Endodermal cell (in vitro differentiated cells): ENCODE results near the gene KCNJ12. TPM values are rescaled to one million over a fixed set of nuclear protein-coding genes. Genes with fewer than 3 reads are reported as not detected.
"Not testable (repeated sequence)": the region's sequence is repeated elsewhere in the genome, so short reads cannot be mapped to it uniquely, and the experiment has no call there.

Experiments
- DNase-seq: peaks from one replicate; pipeline ENCODE4 v3.0.0-alpha.2; 2017
- H3K27ac ChIP-seq: 2 replicates; pipeline ENCODE4 v1.5.1; 2013; ENCODE audit warnings: mild to moderate bottlenecking, low read depth, low read length, moderate library complexity
- H3K27me3 ChIP-seq: 2 replicates; pipeline ENCODE4 v1.6.1; 2013; ENCODE audit warnings: mild to moderate bottlenecking, low read length, moderate library complexity; ENCODE audit not compliant: insufficient read depth, control insufficient read depth, poor library complexity, severe bottlenecking
- H3K36me3 ChIP-seq: 2 replicates; pipeline ENCODE4 v1.7.0; 2013; ENCODE audit warnings: mild to moderate bottlenecking, low read length, moderate library complexity; ENCODE audit not compliant: control insufficient read depth, insufficient read depth
- H3K4me1 ChIP-seq: one replicate; pipeline ENCODE4 v1.7.0; 2013; ENCODE audit warnings: low read length; ENCODE audit not compliant: control insufficient read depth, insufficient read depth
- H3K4me3 ChIP-seq: 2 replicates; pipeline ENCODE4 v1.5.1; 2013; ENCODE audit warnings: mild to moderate bottlenecking, low read length, moderate library complexity
- H3K9ac ChIP-seq: 2 replicates; pipeline ENCODE4 v1.6.1; 2013; ENCODE audit warnings: mild to moderate bottlenecking, low read length, moderate library complexity; ENCODE audit not compliant: poor library complexity, severe bottlenecking; ENCODE audit errors: extremely low read depth
- H3K9me3 ChIP-seq: 2 replicates; pipeline ENCODE4 v1.6.1; 2013; ENCODE audit warnings: mild to moderate bottlenecking, low read length, moderate library complexity; ENCODE audit not compliant: control insufficient read depth
- H3K27ac Mint-ChIP-seq: 2 replicates; pipeline ENCODE4 v1.8.0; 2020; ENCODE audit warnings: mixed read lengths
- H3K27me3 Mint-ChIP-seq: 2 replicates; pipeline ENCODE4 v1.8.0; 2021; ENCODE audit warnings: mild to moderate bottlenecking, mixed read lengths; ENCODE audit not compliant: insufficient read depth
- H3K36me3 Mint-ChIP-seq: 2 replicates; pipeline ENCODE4 v1.8.0; 2020; ENCODE audit warnings: low read depth, mixed read lengths
- H3K4me1 Mint-ChIP-seq: 2 replicates; pipeline ENCODE4 v1.8.0; 2020; ENCODE audit warnings: mixed read lengths
- H3K4me3 Mint-ChIP-seq: 2 replicates; pipeline ENCODE4 v1.8.0; 2020; ENCODE audit warnings: mild to moderate bottlenecking, moderate library complexity, mixed read lengths
- H3K9me3 Mint-ChIP-seq: 2 replicates; pipeline ENCODE4 v1.8.0; 2020; ENCODE audit warnings: mild to moderate bottlenecking, mixed read lengths
- WGBS, 2 experiments: methylation state at CpG; one replicate each; pipeline versions ENCODE4 v1.1.5 to v1.1.7; 2013; ENCODE audit warnings: missing lambda C conversion rate in 2 of 2, mixed read lengths in 1 of 2; ENCODE audit not compliant: insufficient coverage in 1 of 2, insufficient read length in 1 of 2; 5-methylcytosine and 5-hydroxymethylcytosine counted together
- total RNA-seq, 2 donors: library from RNA; stranded (reverse); fragmentation: NEBNext Ultra II Directional in 1 of 2; extraction: Animal tissue kit (Norgen Biotek cat#: 25700) in 1 of 2; gene quantifications; 2 replicates in 1 of 2; 3 replicates in 1 of 2; pipeline ENCODE4 v1.2.1, GENCODE V29; 2021

KCNJ12 gene
- total RNA-seq, 2 donors from 2014 or later, result 2.3 to 2.6 TPM

DNA sequence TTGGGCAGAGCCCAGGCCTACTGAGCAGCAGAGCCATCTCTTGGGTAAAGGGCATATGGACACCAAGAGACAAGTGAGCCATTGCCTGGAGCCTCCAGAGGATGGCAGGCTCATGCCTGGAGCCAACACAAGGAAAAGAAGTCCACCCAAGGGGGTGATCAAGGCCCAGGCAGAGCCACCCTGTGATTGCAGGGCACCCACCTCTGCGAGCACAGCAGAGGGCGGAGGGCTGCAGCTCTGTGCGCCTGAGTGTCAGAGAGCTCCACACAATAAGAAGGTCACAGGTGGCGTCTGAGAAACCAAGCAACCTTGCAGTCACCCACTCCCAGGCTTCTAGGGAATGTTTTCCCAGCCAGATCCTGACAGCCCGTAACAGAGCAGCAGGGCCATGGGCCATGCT is 57.8 kb downstream of the KCNJ12 start:
- not testable (repeated sequence) for H3K27me3 ChIP-seq, H3K4me1 ChIP-seq, H3K36me3 ChIP-seq, H3K9me3 ChIP-seq, H3K4me3 Mint-ChIP-seq, H3K36me3 Mint-ChIP-seq, H3K9ac ChIP-seq, H3K4me1 Mint-ChIP-seq, H3K27ac ChIP-seq, H3K9me3 Mint-ChIP-seq, H3K27ac Mint-ChIP-seq, H3K4me3 ChIP-seq, H3K27me3 Mint-ChIP-seq
- DNase-seq, result peak; percentile 36
- 90 to 100% methylated on average over 5 of the region's 5 CpGs for WGBS, 2 experiments

DNA sequence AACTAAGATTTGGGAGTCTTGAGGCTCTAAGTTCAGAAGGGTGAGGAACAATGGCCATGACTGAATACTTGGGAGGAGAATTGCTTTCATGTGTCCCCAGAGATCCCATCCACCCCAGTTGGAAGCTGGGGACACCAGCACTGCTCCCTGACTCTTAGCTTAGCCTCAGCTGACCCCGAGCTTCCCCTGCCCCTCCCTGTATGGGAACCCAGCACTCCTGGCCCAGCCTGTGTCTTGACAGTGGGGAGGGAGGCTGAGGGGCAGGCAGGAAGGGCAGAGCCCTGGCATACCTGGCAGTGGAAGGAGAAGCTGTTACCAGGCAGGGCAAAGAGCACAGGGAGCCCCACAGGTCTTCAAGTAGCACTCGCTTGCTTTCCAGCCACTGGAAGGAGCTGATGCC is 58.8 kb downstream of the KCNJ12 start:
- not testable (repeated sequence) for H3K4me1 ChIP-seq, H3K27me3 ChIP-seq, H3K4me3 ChIP-seq, H3K9me3 Mint-ChIP-seq, H3K9me3 ChIP-seq, H3K4me1 Mint-ChIP-seq, H3K36me3 ChIP-seq, H3K4me3 Mint-ChIP-seq, H3K27me3 Mint-ChIP-seq, H3K36me3 Mint-ChIP-seq, H3K27ac Mint-ChIP-seq, H3K9ac ChIP-seq, H3K27ac ChIP-seq
- DNase-seq, result peak; percentile 38
- WGBS, 2 experiments, result 100% methylated on average over 2 of the region's 2 CpGs; no CpG with 5 or more reads in 1 of the 2 experiments

DNA sequence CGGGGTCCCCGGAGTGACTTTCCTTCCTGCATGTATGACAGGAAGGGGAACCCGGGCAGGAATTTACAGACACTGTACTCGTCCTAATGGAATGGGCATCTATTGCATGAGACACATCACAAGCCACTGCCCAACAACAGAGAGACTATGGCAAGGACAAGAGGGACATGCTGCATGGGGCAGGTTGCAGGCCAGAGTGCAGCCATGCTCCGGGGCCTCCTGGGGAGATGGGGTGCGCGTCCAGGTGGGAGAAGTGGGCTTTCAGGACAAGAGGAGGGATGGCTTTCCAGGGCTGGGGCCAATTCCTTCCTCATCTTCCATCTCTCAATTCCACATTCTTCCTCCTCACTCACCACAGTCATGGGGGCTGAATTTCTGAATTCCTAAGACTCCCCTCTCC is 60.3 kb downstream of the KCNJ12 start:
- H3K27ac Mint-ChIP-seq, H3K36me3 ChIP-seq: not testable (repeated sequence)

DNA sequence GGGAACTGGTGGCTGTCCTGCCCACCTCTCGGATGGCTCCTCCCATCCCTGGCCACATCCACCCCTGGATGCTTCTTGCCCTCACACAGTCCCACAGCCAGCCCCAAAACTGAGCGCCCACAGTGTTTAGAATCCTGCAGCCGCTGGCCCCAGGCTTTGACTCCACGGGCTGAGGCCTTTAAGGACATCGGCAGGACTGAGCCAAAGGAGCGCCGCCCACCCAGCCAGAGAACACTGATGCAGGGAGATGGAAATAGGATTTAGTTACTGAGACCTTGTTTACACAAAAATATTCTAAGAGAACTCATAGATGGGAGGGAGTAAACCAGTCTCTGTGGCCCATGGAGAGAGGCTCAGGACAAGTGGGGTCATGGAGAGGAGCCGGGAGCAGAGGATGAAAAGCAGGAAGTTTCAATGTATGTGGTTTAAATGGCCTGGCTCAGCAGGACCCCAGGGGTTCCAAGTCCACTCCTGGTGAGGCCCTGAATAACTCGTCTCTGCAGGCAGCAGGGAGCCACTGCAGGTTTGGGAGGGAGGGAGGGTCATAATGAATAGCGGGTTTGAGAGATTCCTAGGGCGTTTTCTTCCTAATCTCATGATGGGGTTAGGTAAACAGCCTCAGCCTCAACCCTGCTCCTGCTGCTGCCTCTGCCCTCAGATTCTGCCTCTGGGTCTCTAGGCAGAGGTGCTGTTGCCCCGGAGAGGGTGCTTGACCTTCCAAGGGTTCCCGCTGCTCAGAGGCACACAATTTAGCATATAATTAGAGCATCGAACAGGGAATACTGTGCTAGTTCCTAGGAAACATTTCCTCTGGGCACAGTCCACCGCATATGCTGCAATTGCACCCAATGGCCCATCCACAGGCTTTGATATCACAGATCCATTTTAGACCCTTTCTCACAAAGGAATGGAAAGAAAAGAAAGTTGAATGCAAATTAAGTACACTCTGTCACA is 61.0 kb downstream of the KCNJ12 start:
- not testable (repeated sequence) for H3K27me3 Mint-ChIP-seq, H3K4me1 ChIP-seq, H3K4me3 Mint-ChIP-seq, H3K4me1 Mint-ChIP-seq, H3K27me3 ChIP-seq, H3K9me3 ChIP-seq, H3K4me3 ChIP-seq, H3K27ac ChIP-seq, H3K36me3 ChIP-seq, H3K9ac ChIP-seq, H3K36me3 Mint-ChIP-seq
- peak; percentile 64 for DNase-seq
- 53 to 66% methylated on average over 2 to 14 of the region's 15 CpGs for WGBS, 2 experiments
- Mint-ChIP-seq H3K27ac (peak overlapping the region; percentile 17), H3K9me3 (peaks cover 13% of the 10 kb centered on the region)

More for the DNA sequence above, 60.3 kb downstream of the KCNJ12 start:
- H3K4me3 ChIP-seq, H3K27me3 Mint-ChIP-seq, H3K9ac ChIP-seq, H3K27ac ChIP-seq, H3K27me3 ChIP-seq, H3K4me1 ChIP-seq, H3K4me3 Mint-ChIP-seq, H3K4me1 Mint-ChIP-seq, H3K9me3 ChIP-seq, H3K36me3 Mint-ChIP-seq: not testable (repeated sequence)
- peaks cover 12% of the 10 kb centered on the region for H3K9me3 Mint-ChIP-seq
- DNase-seq, result peak; percentile 44
- 69% methylated on average over 6 of the region's 7 CpGs; no CpG with 5 or more reads in 1 of the 2 experiments for WGBS, 2 experiments

DNA sequence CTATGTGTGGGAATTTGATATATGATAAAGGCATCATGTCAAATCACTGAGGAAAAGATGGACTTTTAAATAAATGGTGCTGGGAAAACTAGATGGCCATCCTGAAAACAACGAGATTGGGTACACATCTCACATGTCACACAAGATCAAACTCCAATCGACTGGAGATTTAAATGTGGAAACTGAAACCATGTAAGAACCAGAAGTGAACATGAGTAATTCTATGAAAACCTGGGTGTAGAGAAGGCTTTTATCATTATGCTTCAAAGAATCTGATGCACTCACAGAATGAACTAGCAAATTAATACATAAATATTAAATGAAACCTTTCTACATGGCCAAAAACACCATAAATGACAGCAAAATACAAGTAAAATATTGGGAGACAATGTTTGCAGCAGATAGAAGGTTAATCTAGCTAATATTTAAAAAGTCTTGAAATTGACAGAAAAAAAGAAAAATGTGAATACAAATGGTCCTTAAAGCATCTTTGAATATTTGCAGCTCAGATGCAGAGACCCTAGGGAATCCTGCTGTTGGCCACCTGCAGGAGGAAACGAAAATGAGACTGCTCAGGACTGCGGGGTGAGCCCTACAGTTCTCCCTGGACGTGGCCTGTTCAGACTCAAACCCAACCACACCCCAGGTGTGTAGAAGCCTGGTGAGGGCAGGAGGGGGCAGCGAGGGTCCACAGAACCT is 62.3 kb downstream of the KCNJ12 start:
- H3K4me3 ChIP-seq, H3K9ac ChIP-seq, H3K4me1 ChIP-seq, DNase-seq, H3K36me3 ChIP-seq, H3K4me1 Mint-ChIP-seq, H3K27ac Mint-ChIP-seq, H3K9me3 ChIP-seq, H3K27ac ChIP-seq, H3K27me3 ChIP-seq, H3K36me3 Mint-ChIP-seq, H3K27me3 Mint-ChIP-seq, H3K4me3 Mint-ChIP-seq: not testable (repeated sequence)
- H3K9me3 Mint-ChIP-seq, result peaks cover 13% of the 10 kb centered on the region
- WGBS, 2 experiments, result no CpG with 5 or more reads among the region's 6 CpGs

DNA sequence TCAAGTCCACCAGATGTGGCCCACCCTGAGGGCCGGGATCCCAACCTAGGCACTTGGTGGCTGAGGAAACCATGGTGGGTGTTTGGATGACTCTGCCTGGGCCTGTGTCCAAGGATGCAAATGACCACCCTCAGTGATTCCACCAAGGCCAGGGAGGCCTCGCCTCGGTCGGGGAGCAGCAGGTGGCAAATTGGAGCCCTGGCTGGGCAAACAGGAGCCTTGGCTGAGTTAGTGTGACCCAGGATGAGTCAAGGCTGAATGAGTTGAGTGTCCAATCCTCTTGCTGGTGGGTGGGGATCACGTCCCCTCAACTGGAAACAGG is 62.8 kb downstream of the KCNJ12 start:
- not testable (repeated sequence) for H3K27ac ChIP-seq, H3K27ac Mint-ChIP-seq, H3K4me3 Mint-ChIP-seq, H3K27me3 ChIP-seq, DNase-seq, H3K9me3 ChIP-seq, H3K4me1 ChIP-seq, H3K36me3 ChIP-seq, H3K4me1 Mint-ChIP-seq, H3K27me3 Mint-ChIP-seq, H3K9ac ChIP-seq, H3K36me3 Mint-ChIP-seq, H3K4me3 ChIP-seq
- peaks cover 13% of the 10 kb centered on the region for H3K9me3 Mint-ChIP-seq
- 97% methylated on average over 3 of the region's 5 CpGs; no CpG with 5 or more reads in 1 of the 2 experiments for WGBS, 2 experiments
